GM12874 (cell line): ENCODE data around the gene HLCS.

Experiments
- TF ChIP-seq, protein P1 (sequence below): IDR thresholded peaks from 2 replicates; pipeline ENCODE4 v1.5.1; 2011; ENCODE audit warnings: low read depth, mild to moderate bottlenecking, control low read depth, low read length, moderate library complexity; ENCODE audit not compliant: insufficient read depth

The HLCS gene

DNA sequence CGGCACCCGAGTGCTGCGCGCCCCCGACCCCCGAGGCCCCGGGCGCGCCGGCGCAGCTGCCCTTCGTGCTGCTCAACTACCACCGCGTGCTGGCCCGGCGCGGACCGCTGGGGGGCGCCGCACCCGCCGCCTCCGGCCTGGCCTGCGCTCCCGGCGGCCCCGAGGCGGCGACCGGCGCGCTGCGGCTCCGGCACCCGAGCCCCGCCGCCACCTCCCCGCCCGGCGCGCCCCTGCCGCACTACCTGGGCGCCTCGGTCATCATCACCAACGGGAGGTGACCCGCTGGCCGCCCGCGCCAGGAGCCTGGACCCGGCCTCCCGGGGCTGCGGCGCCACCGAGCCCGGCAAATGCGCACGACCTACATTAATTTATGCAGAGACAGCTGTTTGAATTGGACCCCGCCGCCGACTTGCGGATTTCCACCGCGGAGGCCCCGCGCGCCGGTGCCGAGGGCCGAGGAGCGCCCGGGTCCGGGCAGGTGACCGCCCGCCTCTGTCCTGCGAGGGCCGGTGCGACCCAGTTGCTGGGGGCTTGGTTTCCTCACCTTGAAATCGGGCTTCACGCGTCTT is 218.6 kb downstream of the HLCS start:
- TF ChIP-seq, protein P1, sequence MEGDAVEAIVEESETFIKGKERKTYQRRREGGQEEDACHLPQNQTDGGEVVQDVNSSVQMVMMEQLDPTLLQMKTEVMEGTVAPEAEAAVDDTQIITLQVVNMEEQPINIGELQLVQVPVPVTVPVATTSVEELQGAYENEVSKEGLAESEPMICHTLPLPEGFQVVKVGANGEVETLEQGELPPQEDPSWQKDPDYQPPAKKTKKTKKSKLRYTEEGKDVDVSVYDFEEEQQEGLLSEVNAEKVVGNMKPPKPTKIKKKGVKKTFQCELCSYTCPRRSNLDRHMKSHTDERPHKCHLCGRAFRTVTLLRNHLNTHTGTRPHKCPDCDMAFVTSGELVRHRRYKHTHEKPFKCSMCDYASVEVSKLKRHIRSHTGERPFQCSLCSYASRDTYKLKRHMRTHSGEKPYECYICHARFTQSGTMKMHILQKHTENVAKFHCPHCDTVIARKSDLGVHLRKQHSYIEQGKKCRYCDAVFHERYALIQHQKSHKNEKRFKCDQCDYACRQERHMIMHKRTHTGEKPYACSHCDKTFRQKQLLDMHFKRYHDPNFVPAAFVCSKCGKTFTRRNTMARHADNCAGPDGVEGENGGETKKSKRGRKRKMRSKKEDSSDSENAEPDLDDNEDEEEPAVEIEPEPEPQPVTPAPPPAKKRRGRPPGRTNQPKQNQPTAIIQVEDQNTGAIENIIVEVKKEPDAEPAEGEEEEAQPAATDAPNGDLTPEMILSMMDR, result peak; percentile 44

DNA sequence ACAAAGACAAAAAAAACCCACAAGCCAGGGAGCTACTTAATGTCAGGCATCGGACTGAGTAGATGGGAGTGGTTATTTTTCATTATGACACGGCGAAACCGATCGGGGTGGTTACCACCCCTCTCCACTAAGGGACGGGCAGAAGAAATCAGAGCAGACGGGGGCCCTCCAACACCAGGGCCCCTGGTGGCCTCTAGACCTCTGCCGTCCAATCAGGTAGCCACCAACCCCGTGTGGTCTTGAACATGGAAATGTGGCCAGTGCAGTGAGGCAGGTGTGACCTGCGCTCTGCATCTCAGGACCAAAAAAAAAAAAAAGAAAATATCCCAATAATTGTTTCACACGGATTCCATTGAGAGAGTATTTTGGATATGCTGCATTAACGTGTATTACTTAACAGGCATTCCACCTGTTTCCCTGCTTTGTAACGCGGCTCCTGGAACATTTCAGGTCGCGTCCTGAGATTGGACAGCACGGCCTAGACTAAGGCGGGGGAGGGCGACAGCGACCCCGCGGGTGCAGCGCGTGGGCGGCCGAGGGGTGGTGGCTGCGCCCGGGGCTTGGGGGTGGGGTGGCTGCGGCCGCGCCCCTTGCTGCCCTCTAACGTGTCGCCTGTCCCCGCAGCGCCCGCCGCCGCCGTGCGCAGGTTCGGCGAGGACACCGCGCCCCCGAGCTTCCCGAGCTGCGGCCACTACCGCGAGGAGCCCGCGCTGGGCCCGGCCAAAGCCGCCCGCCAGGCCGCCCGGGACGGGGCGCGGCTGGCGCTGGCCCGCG is 219.2 kb downstream of the HLCS start:
- TF ChIP-seq, protein P1, result no peak

DNA sequence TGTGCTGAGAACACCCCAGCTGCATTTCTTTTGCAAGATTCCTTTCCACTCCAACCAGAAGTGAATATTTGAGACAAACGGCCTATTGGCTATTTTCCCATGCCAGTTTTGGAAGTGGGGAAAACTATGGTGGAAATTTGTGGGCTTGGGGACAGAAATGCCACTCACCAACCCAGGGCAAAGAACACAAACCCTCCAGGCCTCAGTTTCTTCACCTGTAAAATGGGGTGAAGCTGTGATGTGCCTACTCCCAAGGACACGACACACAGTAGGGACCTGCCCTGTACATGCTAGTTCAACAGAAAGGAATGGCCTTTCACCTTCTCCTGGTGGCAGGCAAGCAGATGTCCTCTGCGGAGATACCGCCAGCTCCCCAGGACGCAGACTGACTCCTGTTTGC is 221.0 kb downstream of the HLCS start:
- TF ChIP-seq, protein P1, result no peak

DNA sequence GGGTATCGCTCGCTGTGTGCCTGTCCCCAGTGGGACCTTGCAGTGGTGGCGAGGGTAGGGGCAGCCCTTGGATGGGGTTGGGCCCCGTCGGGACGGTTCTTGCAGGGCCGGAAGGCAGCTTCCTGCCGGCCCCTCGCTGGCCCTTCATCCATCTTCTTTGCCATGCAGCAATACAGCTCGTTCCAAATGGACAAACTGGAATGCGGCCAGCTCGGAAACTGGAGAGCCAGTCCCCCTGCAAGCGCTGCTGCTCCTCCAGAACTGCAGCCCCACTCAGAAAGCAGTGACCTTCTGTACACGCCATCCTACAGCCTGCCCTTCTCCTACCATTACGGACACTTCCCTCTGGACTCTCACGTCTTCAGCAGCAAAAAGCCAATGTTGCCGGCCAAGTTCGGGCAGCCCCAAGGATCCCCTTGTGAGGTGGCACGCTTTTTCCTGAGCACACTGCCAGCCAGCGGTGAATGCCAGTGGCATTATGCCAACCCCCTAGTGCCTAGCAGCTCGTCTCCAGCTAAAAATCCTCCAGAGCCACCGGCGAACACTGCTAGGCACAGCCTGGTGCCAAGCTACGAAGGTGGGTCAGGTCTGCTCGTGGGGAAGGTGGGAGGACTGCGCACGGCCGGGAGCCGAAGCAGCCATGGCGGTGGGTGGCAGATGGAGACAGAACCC is 221.8 kb downstream of the HLCS start:
- TF ChIP-seq, protein P1, result no peak

DNA sequence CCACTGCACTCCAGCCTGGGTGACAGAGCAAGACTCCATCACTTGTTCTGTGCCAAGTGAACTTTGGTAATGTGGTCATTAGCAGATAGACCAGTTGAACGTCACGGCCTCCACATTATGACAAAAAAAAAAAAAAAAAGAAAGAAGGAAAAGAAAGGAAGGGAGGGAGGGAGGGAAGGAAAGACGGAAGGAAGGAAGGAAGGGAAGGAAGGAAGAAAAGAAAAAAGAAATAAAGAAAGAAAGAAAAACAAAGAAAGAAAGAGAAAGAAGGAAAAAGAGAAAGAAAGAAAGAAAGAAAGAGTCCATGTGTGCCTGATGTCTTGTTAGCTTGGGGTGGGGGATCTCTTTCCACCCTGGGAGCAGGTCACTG is 222.3 kb downstream of the HLCS start:
- TF ChIP-seq, protein P1, result no peak

DNA sequence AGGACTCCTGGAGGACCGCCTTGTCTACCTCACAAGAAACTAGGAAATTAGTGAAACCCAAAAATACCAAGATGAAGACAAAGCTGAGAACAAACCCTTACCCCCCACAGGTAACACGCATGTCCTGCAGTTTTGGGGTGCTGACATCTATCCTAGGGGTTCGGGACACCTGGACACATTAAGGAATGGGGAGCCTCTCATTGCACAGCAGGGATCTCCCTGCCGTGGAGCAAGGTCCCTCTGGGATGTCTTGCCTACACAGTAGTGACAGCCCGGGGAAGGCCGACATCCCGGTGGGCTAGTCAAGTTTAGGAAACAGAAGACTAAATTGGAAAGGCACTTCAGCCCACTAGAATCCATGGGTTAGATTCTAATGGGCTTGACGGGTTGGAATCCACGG is 223.0 kb downstream of the HLCS start:
- TF ChIP-seq, protein P1, result no peak

DNA sequence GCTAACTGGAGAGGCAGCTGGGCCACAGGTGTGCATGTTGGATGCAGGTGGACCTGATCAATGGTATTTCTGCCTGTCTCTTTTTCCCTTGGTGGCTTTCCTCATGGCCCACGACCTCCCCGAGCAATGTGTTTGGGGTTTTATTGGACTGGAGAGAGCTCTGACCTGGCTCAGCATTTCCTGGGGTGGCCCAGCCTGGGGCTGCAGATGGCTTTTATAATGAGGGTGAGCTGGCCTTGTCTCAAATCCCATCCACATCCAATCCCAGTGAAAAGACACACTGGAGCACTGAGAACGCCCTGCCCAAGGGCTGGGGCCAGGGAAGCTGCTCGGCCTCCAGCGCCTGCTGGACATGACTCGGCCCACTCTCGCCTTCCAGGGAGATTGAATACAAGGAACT is 223.5 kb downstream of the HLCS start:
- TF ChIP-seq, protein P1, result no peak
